Tibial artery (tissue), 4 donors: ENCODE results near the gene EFNA5.

Experiments used
- DNase-seq, 2 donors: peaks; one replicate each; pipeline ENCODE4 v3.0.0-alpha.2; 2019
- H3K27ac ChIP-seq, 2 donors: fragments of 200-600 bp; sonication (generic) in 1 of 2; 1 replicate in 1 of 2; 2 replicates in 1 of 2; pipeline ENCODE4 v1.5.1; 2018 to 2019; ENCODE audit warnings: mild to moderate bottlenecking in 1 of 2
- H3K27me3 ChIP-seq, 2 donors: fragments of 200-600 bp; sonication (generic) in 1 of 2; one replicate each; pipeline versions ENCODE4 v1.5.1 to v1.6.0; 2016 to 2019
- H3K36me3 ChIP-seq, 3 donors: fragments of 200-600 bp; sonication (generic) in 2 of 3; one replicate each; pipeline ENCODE4 v1.5.1; 2016 to 2019; ENCODE audit warnings: mild to moderate bottlenecking in 2 of 3
- H3K4me1 ChIP-seq, 4 donors: fragments of 200-600 bp; sonication (generic) in 2 of 4; 1 replicate in 3 of 4; 2 replicates in 1 of 4; pipeline ENCODE4 v1.5.1; 2016 to 2019
- H3K4me3 ChIP-seq, 2 donors: fragments of 200-600 bp; sonication (generic) in 1 of 2; 1 replicate in 1 of 2; 2 replicates in 1 of 2; pipeline ENCODE4 v1.5.1; 2018 to 2019; ENCODE audit warnings: mild to moderate bottlenecking in 2 of 2
- H3K9me3 ChIP-seq, 3 donors: fragments of 200-600 bp; sonication (generic) in 1 of 3; one replicate each; pipeline ENCODE4 v1.5.1; 2016 to 2019
- intact Hi-C: fragments of 100-400 bp; cut with DNase I; formaldehyde crosslinking; loops from one replicate; pipeline ENCODE4 v1.15.0; 2023; ENCODE audit warnings: low total_unique reads
- TF ChIP-seq, protein P1 (sequence below), 2 experiments: fragments of 200-600 bp in 1 of 2; fragments of 450-650 bp in 1 of 2; IDR thresholded peaks; one replicate each; pipeline ENCODE4 v1.5.1; 2017 to 2019; ENCODE audit warnings: antibody characterized with exemption in 2 of 2, mild to moderate bottlenecking in 1 of 2, moderate library complexity in 1 of 2

The EFNA5 gene

GRCh38 chr5:107373549-107374263, 297.0 kb downstream of the EFNA5 start:
- H3K36me3 ChIP-seq: no peaks in the 10 kb centered on the region
- intact Hi-C loops: no loop called here
- H3K4me3 ChIP-seq: no peak overlapping the region
- no peaks in the 10 kb centered on the region for H3K9me3 ChIP-seq
- peak overlapping the region in 1 of 2 donors; percentile 10 for H3K27ac ChIP-seq
- TF ChIP-seq, protein P1, sequence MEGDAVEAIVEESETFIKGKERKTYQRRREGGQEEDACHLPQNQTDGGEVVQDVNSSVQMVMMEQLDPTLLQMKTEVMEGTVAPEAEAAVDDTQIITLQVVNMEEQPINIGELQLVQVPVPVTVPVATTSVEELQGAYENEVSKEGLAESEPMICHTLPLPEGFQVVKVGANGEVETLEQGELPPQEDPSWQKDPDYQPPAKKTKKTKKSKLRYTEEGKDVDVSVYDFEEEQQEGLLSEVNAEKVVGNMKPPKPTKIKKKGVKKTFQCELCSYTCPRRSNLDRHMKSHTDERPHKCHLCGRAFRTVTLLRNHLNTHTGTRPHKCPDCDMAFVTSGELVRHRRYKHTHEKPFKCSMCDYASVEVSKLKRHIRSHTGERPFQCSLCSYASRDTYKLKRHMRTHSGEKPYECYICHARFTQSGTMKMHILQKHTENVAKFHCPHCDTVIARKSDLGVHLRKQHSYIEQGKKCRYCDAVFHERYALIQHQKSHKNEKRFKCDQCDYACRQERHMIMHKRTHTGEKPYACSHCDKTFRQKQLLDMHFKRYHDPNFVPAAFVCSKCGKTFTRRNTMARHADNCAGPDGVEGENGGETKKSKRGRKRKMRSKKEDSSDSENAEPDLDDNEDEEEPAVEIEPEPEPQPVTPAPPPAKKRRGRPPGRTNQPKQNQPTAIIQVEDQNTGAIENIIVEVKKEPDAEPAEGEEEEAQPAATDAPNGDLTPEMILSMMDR (IDR thresholded peaks at IDR 0.05): no peak
- peaks cover 0 to 8% (median 0%) of the 10 kb centered on the region in 4 donors for H3K4me1 ChIP-seq
- DNase-seq: no peak
- H3K27me3 ChIP-seq: no peaks in the 10 kb centered on the region

DNA sequence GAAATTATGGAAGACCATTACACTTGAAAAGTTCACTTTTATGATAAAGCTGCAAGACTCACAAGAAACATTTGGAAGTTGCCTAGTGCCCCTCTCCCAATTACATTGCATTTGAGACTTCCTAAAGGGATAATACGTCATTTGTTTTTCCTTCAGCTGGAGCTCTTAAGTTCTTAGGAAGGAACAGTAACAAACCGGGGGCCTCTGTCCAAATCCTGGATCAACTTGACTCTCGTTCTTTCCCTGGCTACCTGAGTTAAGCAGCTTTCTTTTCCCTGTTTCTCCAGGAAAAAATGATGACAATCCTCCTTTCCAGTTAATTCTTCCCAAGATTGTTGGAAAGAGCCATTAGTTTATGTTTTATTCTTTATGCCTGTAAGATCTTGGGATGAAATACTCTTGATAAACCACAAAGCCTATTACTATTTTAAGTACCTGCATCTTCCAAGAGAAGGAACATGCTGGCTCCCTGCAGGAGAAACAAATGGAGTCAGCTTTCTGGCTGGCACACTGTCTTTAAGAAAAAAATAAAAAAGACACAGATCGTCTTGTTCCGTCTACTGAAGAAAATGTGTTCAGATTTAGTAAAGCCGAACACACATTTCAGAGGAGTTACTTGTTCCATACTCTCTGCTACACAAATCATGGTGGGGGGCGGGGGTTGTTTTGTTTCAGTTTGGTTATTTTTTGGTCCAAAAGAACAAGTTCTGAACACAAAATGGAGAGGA, 297.9 kb downstream of the EFNA5 start:
- TF ChIP-seq, protein P1 (IDR thresholded peaks at IDR 0.05): no peak
- Histone ChIP-seq H3K9me3 (no peaks in the 10 kb centered on the region), H3K4me1 (peaks cover 0 to 8% (median 0%) of the 10 kb centered on the region in 4 donors), H3K27ac (peak overlapping the region in 1 of 2 donors; percentile 10), H3K27me3 (no peaks in the 10 kb centered on the region), H3K36me3 (no peaks in the 10 kb centered on the region), H3K4me3 (no peak overlapping the region)
- DNase-seq: no peak
- intact Hi-C loops: no loop called here

DNA sequence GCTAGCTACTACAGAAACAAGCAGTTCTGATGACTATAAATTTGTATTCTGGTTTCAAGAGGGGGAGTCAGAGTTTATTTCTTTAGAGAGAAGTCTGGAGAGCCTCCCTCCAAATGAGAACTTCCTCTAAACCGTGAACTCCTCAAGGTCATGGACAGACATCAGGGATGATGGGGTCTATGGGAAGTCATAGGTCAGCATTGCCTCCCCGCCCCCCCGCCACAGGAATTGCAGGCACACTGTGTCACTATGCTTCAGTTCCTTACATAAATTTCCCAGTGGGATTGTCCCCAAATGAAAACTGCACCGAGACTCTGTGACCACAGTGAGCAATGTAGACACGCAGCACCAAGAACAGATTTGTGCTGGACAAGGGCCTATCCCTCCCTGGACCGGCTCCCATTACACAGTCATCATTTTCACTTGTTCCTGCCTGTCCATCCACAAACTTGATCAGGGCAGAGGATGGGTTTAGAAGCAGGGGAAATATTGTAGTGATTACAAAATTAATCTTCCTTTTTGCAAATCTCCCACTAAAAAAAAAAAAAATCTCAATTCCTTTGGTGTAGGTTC, 300.3 kb downstream of the EFNA5 start:
- Histone ChIP-seq H3K27me3 (no peaks in the 10 kb centered on the region), H3K9me3 (no peaks in the 10 kb centered on the region), H3K36me3 (no peaks in the 10 kb centered on the region), H3K27ac (no peak overlapping the region), H3K4me3 (no peak overlapping the region), H3K4me1 (peaks cover 0 to 8% (median 0%) of the 10 kb centered on the region in 4 donors)
- no peak for DNase-seq
- TF ChIP-seq, protein P1 (IDR thresholded peaks at IDR 0.05): no peak
- intact Hi-C loops: no loop called here

DNA sequence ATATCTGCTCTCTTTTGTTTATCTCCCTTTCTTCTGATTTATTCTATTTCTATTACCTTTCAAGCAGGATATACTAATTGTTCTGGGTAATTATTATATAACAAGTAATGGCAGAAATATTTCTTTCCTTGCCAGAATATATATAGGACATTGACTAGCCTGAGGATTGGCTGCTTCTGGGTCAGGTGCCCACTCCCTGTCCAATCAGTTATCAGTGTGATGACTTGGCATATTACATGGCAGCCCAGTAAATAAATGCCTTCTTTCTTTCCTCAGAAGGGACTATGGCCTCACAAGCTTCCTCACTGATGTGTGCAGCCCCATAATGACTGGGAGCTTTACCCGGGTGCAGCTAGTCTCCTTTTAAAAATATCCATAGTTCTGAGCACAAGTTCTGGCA, 301.1 kb downstream of the EFNA5 start:
- TF ChIP-seq, protein P1 (IDR thresholded peaks at IDR 0.05): no peak
- Histone ChIP-seq H3K27me3 (no peaks in the 10 kb centered on the region), H3K9me3 (no peaks in the 10 kb centered on the region), H3K4me1 (peaks cover 0 to 8% (median 0%) of the 10 kb centered on the region in 4 donors), H3K36me3 (no peaks in the 10 kb centered on the region), H3K4me3 (no peak overlapping the region), H3K27ac (no peak overlapping the region)
- intact Hi-C loops: no loop called here
- no peak for DNase-seq

DNA sequence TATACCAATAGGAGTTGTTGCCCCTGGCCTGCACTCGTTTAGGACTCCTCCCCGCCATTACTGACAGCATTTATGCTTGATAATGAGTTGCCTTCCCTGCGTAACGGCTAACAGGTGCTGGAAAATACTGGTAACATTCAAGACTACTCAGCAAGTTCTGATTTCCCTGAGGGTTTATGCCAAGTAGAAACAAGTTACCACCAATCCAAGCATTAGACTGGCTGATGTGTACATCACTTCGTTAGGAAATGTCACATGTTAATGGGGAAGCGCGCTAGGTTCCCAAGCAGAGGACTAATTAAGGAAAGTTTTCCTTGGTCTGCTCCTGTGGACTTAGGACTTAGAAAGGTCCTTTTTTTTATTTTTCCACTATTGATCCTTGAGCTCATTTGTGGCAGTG, 302.1 kb downstream of the EFNA5 start:
- Histone ChIP-seq H3K36me3 (no peaks in the 10 kb centered on the region), H3K27me3 (no peaks in the 10 kb centered on the region), H3K4me3 (no peak overlapping the region), H3K27ac (no peak overlapping the region), H3K9me3 (no peaks in the 10 kb centered on the region), H3K4me1 (peaks cover 0 to 8% (median 0%) of the 10 kb centered on the region in 4 donors)
- intact Hi-C loops: no loop called here
- DNase-seq: no peak
- TF ChIP-seq, protein P1 (IDR thresholded peaks at IDR 0.05): no peak
